Calu3 (cell line): ENCODE results near the gene CALN1. TPM values are rescaled to one million over a fixed set of nuclear protein-coding genes. Genes with fewer than 3 reads are reported as not detected.

Experiments used
- BruUV-seq: library from RNA; stranded (reverse); fragments of 400-500 nt; replicated peaks from 2 replicates; lab custom pipeline; 2021; lab: Mats Ljungman, UMichigan
- CTCF ChIA-PET: fragments of 300-600 bp; sonication (Branson Sonifier 250); formaldehyde crosslinking; loops from one replicate; lab custom pipeline; 2022; ENCODE audit warnings: antibody characterized with exemption; lab: Charles Lee
- DNase-seq: peaks from one replicate; pipeline ENCODE4 v3.0.0; 2022
- H3K27ac Mint-ChIP-seq: one replicate; pipeline ENCODE4 v1.8.0; 2022; ENCODE audit warnings: mixed read lengths; ENCODE audit not compliant: unreplicated experiment
- H3K27me3 Mint-ChIP-seq: one replicate; pipeline ENCODE4 v1.8.0; 2022; ENCODE audit warnings: mixed read lengths; ENCODE audit not compliant: unreplicated experiment
- H3K36me3 Mint-ChIP-seq: one replicate; pipeline ENCODE4 v1.8.0; 2022; ENCODE audit warnings: mild to moderate bottlenecking, moderate library complexity, mixed read lengths; ENCODE audit not compliant: insufficient read depth, unreplicated experiment
- H3K4me1 Mint-ChIP-seq: one replicate; pipeline ENCODE4 v1.8.0; 2022; ENCODE audit warnings: mild to moderate bottlenecking, low read depth, mixed read lengths; ENCODE audit not compliant: unreplicated experiment
- H3K4me3 Mint-ChIP-seq: one replicate; pipeline ENCODE4 v1.8.0; 2022; ENCODE audit warnings: mild to moderate bottlenecking, low read depth, moderate library complexity, mixed read lengths; ENCODE audit not compliant: unreplicated experiment
- H3K9me3 Mint-ChIP-seq: one replicate; pipeline ENCODE4 v1.8.0; 2022; ENCODE audit warnings: low read depth, mixed read lengths; ENCODE audit not compliant: unreplicated experiment
- CTCF ChIP-seq: fragments of 200-600 bp; IDR thresholded peaks from one replicate; pipeline ENCODE4 v1.8.0; 2022; ENCODE audit warnings: antibody characterized with exemption; ENCODE audit not compliant: unreplicated experiment
- intact Hi-C: fragments of 100-400 bp; cut with micrococcal nuclease; formaldehyde crosslinking; loops from one replicate; pipeline ENCODE4 v1.10.0; 2022; ENCODE audit not compliant: unreplicated experiment
- total RNA-seq: library from RNA; stranded (reverse); gene quantifications from 2 replicates; pipeline ENCODE4 v1.2.3, GENCODE V29; 2022

Gene CALN1
- total RNA-seq, 1 experiment from 2014 or later: not detected

DNA sequence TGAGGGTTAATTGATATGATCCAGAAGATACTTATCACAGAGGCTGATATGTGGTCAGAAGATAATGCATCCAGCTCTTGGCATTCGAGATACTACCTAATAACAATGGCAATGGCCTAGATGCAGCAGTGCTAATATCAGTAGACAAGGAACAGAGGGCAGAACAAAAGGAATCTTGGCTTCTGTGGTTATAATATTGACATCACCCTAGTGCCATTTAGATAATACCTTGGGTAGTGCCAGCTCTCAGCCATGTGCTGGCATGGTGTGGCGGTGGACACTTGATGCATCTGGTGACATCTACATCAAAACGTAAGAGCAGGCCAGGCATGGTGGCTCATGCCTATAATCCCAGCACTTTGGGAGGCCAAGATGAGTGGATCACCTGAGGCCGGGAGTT lies 101.8 kb downstream of the CALN1 start:
- CTCF ChIA-PET: no interaction called here
- peaks cover 2% of the 10 kb centered on the region for H3K9me3 Mint-ChIP-seq
- intact Hi-C loops: no loop called here
- H3K4me3 Mint-ChIP-seq: no peak overlapping the region
- H3K27me3 Mint-ChIP-seq: no peaks in the 10 kb centered on the region
- no peaks in the 10 kb centered on the region for H3K4me1 Mint-ChIP-seq
- no TSS peak for BruUV-seq
- no peak for DNase-seq
- no peak overlapping the region for H3K27ac Mint-ChIP-seq
- H3K36me3 Mint-ChIP-seq: no peaks in the 10 kb centered on the region
- no peak for TF ChIP-seq CTCF

DNA sequence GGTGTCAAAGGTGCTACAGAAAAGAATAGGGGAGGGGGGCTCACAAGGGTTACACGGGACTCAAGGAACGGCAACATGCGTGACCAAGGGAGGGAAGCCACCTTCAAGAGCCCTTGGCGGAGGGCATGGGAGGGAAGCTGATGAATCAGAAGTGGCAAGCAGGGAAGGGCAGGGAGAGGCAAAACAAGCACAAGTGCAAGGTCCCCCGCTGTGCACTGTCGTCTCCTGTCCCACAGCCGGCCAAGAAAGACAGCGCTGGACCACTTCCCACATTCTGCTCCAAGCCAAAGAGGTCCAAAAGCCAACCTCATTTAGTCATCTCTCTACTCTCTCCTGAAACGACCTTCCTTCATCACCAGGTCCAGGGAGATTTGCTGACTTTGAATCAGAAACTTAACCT lies 102.7 kb downstream of the CALN1 start:
- no peak overlapping the region for H3K4me3 Mint-ChIP-seq
- no peak for DNase-seq
- no peaks in the 10 kb centered on the region for H3K27me3 Mint-ChIP-seq
- H3K27ac Mint-ChIP-seq: no peak overlapping the region
- BruUV-seq: no TSS peak
- H3K9me3 Mint-ChIP-seq: peaks cover 2% of the 10 kb centered on the region
- TF ChIP-seq CTCF: no peak
- H3K36me3 Mint-ChIP-seq: no peaks in the 10 kb centered on the region
- H3K4me1 Mint-ChIP-seq: no peaks in the 10 kb centered on the region
- intact Hi-C loops: no loop called here
- CTCF ChIA-PET: no interaction called here

DNA sequence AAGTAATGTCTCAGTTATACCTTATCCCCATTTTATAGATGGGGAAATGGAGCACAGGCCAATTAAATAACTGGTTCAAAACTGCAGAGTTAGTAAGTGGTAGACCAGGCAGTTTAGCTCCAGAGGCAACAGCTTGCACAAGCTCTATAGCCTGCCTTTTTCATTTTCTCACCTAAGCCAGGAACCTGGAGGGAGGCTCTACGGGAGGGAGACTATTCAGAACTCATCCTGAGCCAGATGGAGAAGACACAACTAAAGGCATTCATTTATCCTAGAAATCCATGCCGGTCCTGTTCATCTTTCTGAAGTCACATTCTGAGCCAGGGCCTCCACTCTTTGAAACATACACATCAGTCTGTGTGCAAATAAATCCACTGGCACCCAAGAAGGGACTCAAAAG lies 103.2 kb downstream of the CALN1 start:
- no peak overlapping the region for H3K27ac Mint-ChIP-seq
- DNase-seq: no peak
- intact Hi-C loops: no loop called here
- no TSS peak for BruUV-seq
- TF ChIP-seq CTCF: no peak
- no peak overlapping the region for H3K4me3 Mint-ChIP-seq
- no peaks in the 10 kb centered on the region for H3K36me3 Mint-ChIP-seq
- CTCF ChIA-PET: no interaction called here
- H3K4me1 Mint-ChIP-seq: no peaks in the 10 kb centered on the region
- H3K9me3 Mint-ChIP-seq: peaks cover 2% of the 10 kb centered on the region
- no peaks in the 10 kb centered on the region for H3K27me3 Mint-ChIP-seq

GRCh38 chr7:72307566-72307965 lies 104.6 kb downstream of the CALN1 start:
- intact Hi-C loops: no loop called here
- TF ChIP-seq CTCF: no peak
- Mint-ChIP-seq H3K27ac (no peak overlapping the region), H3K27me3 (no peaks in the 10 kb centered on the region), H3K4me3 (no peak overlapping the region), H3K9me3 (no peaks in the 10 kb centered on the region), H3K4me1 (no peaks in the 10 kb centered on the region), H3K36me3 (no peaks in the 10 kb centered on the region)
- no peak for DNase-seq
- CTCF ChIA-PET: no interaction called here
- BruUV-seq: no TSS peak
